ENCODE results near the gene MACROD2.

MACROD2 gene

GRCh38 chr20:14958626-14959025, 963.3 kb downstream of the MACROD2 start:
- no peak for DNase-seq (ENCODE audit: low read depth)
- no peak overlapping the region for H3K4me3 ChIP-seq (ENCODE audit: low read depth, low read length)
- no peak for TF ChIP-seq CTCF (IDR thresholded peaks at IDR 0.05; ENCODE audit: low read depth, low read length, missing control alignments)
- in situ Hi-C loops (cut with HindIII; ENCODE audit: low sequenced_read_pairs), result no loop called here

DNA sequence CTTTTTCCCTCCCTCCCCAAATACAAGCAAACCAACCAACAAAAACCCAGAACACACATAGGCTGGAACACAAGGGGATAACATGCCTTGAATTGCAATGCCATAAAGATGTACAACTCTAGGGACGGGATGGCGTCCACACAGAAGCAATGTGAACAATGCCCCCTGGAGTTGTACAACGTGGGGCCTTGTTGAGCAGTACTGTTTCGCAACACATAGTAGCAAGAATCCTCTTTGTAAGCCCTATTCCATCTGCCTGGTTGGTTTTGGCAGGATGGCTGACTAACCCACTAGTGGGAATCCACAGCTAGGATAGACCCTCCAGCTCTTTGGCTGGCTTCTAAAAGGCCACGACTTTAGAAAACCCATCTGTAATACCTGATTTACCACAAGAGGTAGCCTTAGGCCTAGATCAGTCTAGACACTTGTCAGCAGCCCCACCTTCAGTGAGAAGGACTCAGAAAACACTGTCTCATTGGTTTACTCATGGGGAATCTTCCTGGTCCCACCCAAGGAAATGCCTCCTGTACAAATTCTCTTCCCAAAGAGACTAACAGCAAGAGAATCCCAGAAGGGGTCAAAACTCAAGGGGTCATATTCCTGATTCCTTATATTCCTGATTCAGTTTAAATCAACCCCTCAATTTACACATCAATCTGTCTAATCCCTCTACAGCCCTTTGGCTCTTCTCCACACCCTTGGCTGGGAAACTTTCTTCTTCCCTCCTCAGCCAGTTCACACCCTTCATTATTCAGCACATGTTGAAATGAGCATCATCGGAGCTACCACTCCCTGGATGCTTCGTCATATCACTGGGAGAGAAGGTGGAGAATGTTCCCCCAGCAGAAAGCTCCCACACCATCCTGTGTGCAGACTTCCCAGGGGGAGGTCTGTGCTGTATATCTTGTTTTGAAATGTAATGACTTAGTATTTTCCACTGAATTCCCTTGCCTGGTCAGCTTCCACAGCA, 964.5 kb downstream of the MACROD2 start:
- no peak for DNase-seq (ENCODE audit: low read depth)
- TF ChIP-seq CTCF (IDR thresholded peaks at IDR 0.05; ENCODE audit: low read depth, low read length, missing control alignments), result no peak
- no peak overlapping the region for H3K4me3 ChIP-seq (ENCODE audit: low read depth, low read length)
- in situ Hi-C loops (cut with HindIII; ENCODE audit: low sequenced_read_pairs), result no loop called here

GRCh38 chr20:14960831-14961230, 965.5 kb downstream of the MACROD2 start:
- no peak for DNase-seq (ENCODE audit: low read depth)
- in situ Hi-C loops (cut with HindIII; ENCODE audit: low sequenced_read_pairs), result no loop called here
- H3K4me3 ChIP-seq (ENCODE audit: low read depth, low read length), result no peak overlapping the region
- TF ChIP-seq CTCF (IDR thresholded peaks at IDR 0.05; ENCODE audit: low read depth, low read length, missing control alignments), result no peak

GRCh38 chr20:14963262-14963663, 967.9 kb downstream of the MACROD2 start:
- DNase-seq (ENCODE audit: low read depth), result no peak
- TF ChIP-seq CTCF (IDR thresholded peaks at IDR 0.05; ENCODE audit: low read depth, low read length, missing control alignments), result no peak

DNA sequence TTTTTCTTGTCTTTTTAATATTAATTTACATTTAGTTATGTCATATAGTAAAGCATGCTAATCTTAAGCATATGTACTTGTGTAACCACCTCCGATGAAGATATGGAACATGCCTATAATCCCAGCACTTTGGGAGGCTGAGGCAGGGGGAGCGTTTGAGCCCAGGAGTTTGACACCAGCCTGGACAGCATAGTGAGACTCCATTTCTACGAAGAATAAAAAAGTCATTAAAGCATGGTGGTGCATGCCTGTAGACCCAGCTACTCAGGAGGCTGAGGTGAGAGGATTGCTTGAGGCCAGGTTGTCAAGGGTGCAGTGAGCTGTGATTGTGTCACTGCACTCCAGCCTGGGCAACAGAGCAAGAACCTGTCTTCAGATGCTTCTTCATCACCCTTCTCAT, 970.9 kb downstream of the MACROD2 start:
- DNase-seq (ENCODE audit: low read depth), result no peak
- in situ Hi-C loops (cut with HindIII; ENCODE audit: low sequenced_read_pairs), result no loop called here
- TF ChIP-seq CTCF (IDR thresholded peaks at IDR 0.05; ENCODE audit: low read depth, low read length, missing control alignments), result no peak

More at GRCh38 chr20:14963262-14963663, 967.9 kb downstream of the MACROD2 start:
- no peak overlapping the region for H3K4me3 ChIP-seq (ENCODE audit: low read depth, low read length)
- in situ Hi-C loops (cut with HindIII; ENCODE audit: low sequenced_read_pairs), result no loop called here

DNA sequence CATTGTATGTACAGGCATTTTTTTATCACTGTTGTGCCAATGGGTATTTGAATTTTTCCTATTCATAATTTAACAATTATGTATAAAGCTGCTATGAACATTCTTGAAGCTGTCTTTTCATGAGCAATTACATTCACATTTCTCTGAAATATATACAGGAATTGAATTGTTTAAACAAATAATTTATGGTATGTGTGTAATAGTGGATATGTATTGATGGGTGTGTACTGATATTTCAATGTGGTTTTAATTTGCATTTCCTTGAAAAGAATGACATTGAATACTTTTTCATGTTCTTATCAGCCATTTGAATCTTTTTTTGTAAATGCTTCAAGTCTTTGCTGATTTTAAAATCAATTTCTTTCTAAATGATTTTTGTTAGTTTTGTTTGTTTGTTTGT, 971.5 kb downstream of the MACROD2 start:
- no peak for DNase-seq (ENCODE audit: low read depth)
- H3K4me3 ChIP-seq (ENCODE audit: low read depth, low read length), result no peak overlapping the region
- in situ Hi-C loops (cut with HindIII; ENCODE audit: low sequenced_read_pairs), result no loop called here
- TF ChIP-seq CTCF (IDR thresholded peaks at IDR 0.05; ENCODE audit: low read depth, low read length, missing control alignments), result no peak

More for the DNA sequence above, 970.9 kb downstream of the MACROD2 start:
- H3K4me3 ChIP-seq (ENCODE audit: low read depth, low read length), result no peak overlapping the region

Data from astrocyte of the cerebellum (primary cell).